Measurements from ENCODE around the gene CD2BP2.
"Not testable (repeated sequence)": the region's sequence is repeated elsewhere in the genome, so short reads cannot be mapped to it uniquely, and the experiment has no call there.

CD2BP2 gene

DNA sequence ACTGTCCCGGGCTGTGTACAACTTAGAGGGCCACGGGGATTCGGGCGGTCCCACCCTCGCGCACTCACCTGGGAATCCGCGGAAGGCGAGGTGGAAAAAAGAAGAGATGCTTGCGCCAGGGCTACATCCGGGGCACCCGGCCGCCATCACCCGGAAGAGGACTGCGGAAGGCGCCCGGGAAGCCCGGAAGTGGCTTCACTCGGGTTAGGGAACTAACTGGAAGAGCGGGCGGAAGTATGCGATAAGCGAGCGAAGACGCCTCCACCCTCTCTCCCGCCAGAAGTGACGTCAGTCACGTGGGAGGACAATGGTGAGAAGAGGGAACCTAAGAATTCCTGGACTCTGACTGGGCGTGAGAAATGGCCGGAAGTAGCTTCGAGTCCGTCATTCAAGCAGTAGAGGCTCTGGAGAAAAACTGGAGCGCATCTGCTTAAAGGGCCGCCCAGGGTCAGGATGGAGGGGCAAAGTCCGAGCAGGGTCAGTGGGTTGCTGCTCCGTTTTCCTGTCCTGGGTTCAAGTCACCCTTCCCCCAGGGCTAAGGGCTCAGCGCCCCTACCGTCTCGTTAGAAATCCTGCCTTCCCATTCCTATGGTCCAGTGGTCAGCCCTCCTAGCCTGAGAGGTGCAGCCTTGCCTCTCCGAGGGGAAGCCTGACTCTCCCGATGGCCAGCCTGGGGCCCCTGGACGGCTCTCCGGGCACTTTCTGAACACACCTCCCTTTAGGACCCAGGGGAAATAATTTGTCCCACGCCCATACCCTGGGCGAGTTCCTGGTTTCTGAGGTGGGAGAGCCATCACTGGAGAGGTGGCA is at the start of gene CD2BP2:
CD2BP2 (minus strand) TSS at position 165 of the 810 bp plus-strand sequence. CDS start 627 bp downstream, outside the sequence.
- DNase-seq (ENCODE audit: low read depth in 2 of 2), result peak; percentile 80 to 87

- DNase-seq (ENCODE audit: low read depth in 2 of 2), result no peak
These were observed 46.8 kb upstream of the CD2BP2 start for GRCh38 chr16:30401768-30402425.

DNA sequence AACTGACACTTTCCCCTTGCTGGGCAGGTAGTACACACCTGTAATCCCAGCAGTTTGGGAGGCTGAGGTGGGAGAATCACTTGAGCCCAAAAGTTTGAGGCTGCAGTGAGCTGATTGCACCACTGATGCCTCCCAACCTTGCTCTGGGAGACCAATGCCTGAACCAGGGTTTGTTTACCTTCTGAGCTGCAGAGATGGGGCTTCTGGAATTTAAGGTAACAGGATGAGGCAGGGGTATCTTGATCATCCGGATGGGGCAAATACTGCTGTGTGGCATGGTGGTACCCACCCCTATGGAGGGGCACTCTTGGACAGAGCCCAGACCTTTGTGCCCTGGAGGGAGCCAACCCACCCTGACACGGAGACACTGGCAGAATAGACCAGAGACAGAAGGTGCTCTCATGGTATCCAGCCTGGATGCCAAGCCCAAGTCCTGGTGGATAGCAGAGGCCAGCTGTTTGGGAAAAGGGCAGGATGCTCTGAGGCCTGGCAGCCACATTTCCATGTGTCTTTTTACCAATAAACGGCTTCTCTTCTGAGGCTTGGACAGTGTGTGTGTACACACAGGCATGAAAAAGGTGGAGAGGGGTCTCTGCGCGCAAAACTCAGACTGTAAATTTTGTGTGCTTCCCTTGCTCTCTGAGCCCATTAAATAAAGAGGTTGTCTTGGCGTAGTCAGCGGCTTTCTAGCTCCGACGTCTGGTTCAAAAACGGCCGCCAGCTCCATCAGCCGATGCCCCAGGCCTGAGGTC is 44.5 kb upstream of the CD2BP2 start:
- DNase-seq (ENCODE audit: low read depth in 2 of 2), result no peak

- DNase-seq (ENCODE audit: low read depth in 2 of 2), result no peak
These were observed 43.7 kb upstream of the CD2BP2 start for GRCh38 chr16:30398661-30399434.

DNA sequence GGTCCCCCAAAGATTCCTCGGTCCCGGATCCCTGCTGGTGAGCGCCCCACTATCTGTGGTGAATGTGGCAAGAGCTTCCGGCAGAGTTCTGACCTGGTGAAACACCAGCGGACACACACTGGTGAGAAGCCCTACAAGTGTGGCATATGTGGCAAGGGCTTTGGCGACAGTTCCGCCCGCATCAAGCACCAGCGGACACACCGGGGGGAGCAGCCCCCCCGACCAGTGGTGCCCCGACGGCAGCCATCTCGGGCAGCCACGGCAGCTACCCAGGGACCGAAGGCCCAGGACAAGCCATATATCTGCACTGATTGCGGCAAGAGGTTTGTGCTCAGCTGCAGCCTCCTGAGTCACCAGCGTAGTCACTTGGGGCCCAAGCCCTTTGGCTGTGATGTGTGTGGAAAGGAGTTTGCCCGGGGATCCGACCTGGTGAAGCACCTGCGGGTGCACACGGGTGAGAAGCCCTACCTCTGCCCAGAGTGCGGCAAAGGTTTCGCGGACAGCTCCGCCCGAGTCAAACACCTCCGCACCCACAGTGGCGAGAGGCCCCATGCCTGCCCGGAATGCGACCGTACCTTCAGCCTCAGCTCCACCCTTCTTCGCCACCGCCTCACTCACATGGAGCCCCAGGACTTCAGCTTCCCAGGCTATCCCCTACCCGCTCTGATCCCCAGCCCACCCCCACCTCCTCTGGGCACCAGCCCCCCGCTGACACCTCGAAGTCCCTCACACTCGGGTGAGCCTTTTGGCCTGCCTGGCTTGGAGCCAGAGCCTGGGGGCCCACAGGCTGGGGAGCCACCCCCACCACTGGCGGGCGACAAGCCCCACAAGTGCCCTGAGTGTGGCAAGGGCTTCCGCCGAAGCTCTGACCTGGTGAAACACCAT is 42.9 kb upstream of the CD2BP2 start:
- no peak for DNase-seq (ENCODE audit: low read depth in 2 of 2)

DNA sequence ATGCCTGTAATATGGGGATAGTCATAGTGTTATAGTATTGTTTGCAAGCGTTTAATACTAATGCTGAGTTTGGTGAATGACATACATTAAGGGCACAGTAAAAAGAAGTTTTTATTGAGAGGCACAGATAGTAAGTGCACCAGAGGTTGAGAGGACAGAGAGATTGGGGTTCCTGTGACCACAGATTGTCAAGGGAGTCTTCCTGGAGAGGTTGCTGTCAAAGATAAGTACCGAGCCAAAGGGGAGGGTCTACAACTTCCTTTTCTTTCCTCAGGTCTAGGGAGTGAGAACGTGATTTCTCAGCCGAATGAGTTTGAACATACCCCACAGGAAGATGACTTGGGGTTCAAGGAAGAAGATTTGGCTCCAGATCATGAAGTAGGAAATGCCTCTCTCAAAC is 41.9 kb upstream of the CD2BP2 start:
- DNase-seq (ENCODE audit: low read depth in 2 of 2), result no peak

DNA sequence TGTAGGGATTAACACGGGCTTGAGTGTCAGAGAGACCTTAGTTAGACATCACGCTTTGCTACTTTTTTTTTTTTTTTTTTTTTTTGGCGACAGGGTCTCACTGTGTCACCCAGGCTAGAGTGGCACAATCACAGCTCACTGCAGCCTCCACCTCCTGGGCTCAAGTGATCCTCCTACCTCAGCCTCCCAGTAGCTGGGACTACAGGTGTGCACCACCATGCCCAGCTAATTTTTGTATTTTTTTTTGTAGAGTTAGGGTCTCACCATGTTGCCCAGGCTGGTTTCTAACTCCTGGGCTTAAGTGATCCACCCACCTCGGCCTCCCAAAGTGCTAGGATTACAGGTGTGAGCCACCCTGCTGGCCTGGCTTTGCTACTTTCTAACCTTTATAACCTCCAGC is 41.5 kb upstream of the CD2BP2 start:
- DNase-seq (ENCODE audit: low read depth in 2 of 2), result not testable (repeated sequence)

GRCh38 chr16:30395992-30396585 is 41.0 kb upstream of the CD2BP2 start:
- DNase-seq (ENCODE audit: low read depth in 2 of 2), result no peak

- DNase-seq (ENCODE audit: low read depth in 2 of 2), result peak; percentile 29 to 50
These were observed 40.3 kb upstream of the CD2BP2 start, which contains the start of gene ZNF48 for GRCh38 chr16:30395155-30395991. TSS of gene ZNF48 (plus strand) at chr16:30395420. CDS start at chr16:30395795, 375 bp downstream.

DNA sequence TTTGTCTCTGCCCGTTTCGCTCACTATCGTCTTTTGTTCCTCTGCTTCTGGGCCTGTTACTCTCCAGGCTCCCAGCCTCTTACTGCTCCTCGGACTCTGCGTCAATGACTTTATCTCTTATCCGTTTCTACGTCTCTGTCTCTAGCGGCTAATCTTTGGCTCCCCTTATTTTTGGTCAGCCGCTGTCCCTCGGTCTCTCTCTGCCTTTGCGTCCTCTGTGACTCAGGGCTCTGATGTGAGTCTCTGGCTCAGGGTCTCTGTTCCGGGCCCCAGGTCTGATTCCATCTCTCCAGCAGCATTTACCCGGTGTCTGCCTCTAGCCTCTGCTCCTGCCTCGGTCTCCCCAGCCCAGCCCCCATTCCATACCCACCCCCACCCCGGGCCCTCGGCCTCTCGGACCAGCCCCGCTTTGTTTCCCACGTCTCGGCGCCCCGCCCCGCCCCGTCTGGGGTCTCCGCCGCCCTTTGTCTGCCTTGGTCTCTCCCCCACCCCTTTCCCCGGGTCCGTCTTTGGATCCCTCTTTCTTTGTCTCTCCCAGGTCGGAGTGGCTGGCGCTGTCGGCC is 39.6 kb upstream of the CD2BP2 start:
- no peak for DNase-seq (ENCODE audit: low read depth in 2 of 2)

- DNase-seq (ENCODE audit: low read depth in 2 of 2), result no peak
These were observed 28.4 kb upstream of the CD2BP2 start for GRCh38 chr16:30383521-30383920.

GRCh38 chr16:30382111-30382881 is 27.2 kb upstream of the CD2BP2 start, which contains the start of gene SEPTIN1:
TSS of gene SEPTIN1 (minus strand) at chr16:30382561. CDS start at chr16:30382542, 19 bp downstream.
- DNase-seq (ENCODE audit: low read depth in 2 of 2), result peak; percentile 54 to 61

DNA sequence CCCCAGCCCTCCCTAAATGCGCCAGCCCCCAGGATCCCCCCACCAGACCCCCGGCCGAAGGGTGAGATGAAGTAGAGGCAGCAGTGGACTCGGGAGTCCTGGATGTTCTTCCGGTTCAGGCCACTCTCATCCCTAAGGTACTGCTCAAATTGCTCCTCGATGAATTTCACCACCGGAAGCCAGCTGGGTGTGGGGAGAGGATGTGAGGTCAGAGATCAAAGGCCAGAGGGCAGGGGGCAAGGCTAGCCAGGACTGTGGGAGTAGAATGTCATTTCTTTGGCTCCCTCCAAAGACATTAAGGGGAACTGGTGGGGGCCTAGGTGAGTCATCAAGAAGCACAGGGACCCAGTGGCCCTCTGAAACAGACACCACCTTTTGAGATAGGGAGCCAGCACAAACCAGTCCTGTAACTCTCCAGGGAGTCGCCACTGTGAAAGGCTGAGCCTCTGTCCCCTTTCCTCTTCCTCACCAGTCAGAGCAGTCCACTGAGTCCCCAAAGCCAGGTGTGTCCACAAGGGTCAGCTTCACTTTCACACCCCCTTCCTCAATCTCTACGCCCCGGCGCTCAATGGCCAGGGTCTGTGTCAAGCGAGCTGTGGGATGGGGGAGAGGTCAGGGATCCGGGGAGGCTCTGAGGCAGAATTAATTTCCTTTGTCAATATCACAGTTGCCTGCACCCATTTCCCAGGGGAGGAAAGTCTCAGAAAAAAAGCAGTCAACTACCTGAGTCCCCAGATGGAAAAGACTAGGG is 26.4 kb upstream of the CD2BP2 start:
- DNase-seq (ENCODE audit: low read depth in 2 of 2), result no peak

- no peak for DNase-seq (ENCODE audit: low read depth in 2 of 2)
These were observed 25.7 kb upstream of the CD2BP2 start for GRCh38 chr16:30380803-30381208.

- DNase-seq (ENCODE audit: low read depth in 2 of 2), result no peak
These were observed 25.1 kb upstream of the CD2BP2 start for GRCh38 chr16:30380072-30380802.

DNA sequence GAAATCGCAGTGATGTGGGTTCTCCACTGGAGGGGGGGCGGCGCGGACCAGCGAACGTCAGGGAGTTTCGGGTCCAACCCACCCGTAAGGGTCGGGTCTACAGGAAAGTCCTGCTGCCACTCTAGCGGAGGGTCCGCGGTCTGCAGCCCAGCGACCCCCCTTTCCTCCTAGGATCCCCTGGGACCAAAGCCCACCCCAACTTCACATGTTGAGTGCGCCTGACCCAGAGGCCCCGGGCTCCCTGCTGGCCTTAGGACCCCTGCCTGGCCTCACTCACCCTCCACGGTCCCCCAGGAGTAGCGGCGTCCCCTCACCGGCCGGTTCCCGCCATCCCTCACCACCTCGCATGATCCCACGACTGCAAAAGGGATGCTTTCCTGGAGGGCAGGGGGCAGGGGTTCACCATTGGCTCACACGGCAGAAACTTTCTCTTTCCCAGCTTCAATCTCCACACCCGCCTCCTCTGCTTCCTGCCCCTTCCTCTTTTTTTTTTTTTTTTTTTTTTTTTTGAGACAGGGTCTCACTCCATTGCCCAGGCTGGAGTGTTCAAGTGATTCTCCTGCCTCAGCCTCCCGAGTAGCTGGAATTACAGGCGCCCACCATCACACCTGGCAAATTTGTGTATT is 24.2 kb upstream of the CD2BP2 start:
- no peak for DNase-seq (ENCODE audit: low read depth in 2 of 2)

All from activated CD4-positive, alpha-beta T cell treated with anti-CD3 and anti-CD28 coated beads for 24 hours (primary cell).